GM12878 (cell line): ENCODE data around the gene RPIA. TPM values are rescaled to one million over a fixed set of nuclear protein-coding genes. Genes with fewer than 3 reads are reported as not detected.

ENCODE experiments used
- ATAC-seq: fragments of 200-7000 bp; cut with Tn5 transposase; 3 replicates; pipeline ENCODE4 v1.9.1; 2020; ENCODE audit warnings: mild to moderate bottlenecking, moderate library complexity
- BruUV-seq: library from RNA; stranded (reverse); fragments of 400-500 nt; replicated peaks from 2 replicates; lab custom pipeline; 2021; lab: Mats Ljungman, UMichigan
- CTCF ChIA-PET: fragments of 300-600 bp; sonication (Branson Sonifier 250); formaldehyde crosslinking; extraction: SDS; loops from one replicate; lab custom pipeline; 2021; ENCODE audit warnings: inconsistent platforms; lab: Yijun Ruan, JAX
- POLR2A ChIA-PET: fragments of 350-600 bp; formaldehyde crosslinking; extraction: SDS; loops from one replicate; lab custom pipeline; 2021; ENCODE audit warnings: inconsistent platforms; lab: Charles Lee
- RAD21 ChIA-PET: fragments of 300-600 bp; sonication (Branson Sonifier 250); formaldehyde crosslinking; loops from one replicate; lab custom pipeline; 2023; ENCODE audit warnings: antibody characterized with exemption; ENCODE audit not compliant: unreplicated experiment; lab: Charles Lee
- SMC1A ChIA-PET: fragments of 300-600 bp; sonication (Branson Sonifier 250); formaldehyde crosslinking; loops from one replicate; lab custom pipeline; 2023; ENCODE audit not compliant: unreplicated experiment, uncharacterized antibody; lab: Charles Lee
- DNase-seq: peaks from one replicate; pipeline ENCODE4 v3.0.0-alpha.2; 2011; ENCODE audit warnings: low read depth, low spot score
- FAIRE-seq: peaks from 3 replicates; lab custom pipeline; 2011; peaks lifted over from hg19 to GRCh38; lab: Jason Lieb, UNC
- H2AFZ ChIP-seq: 2 replicates; pipeline ENCODE4 v1.6.0; 2011; ENCODE audit warnings: low read depth, low read length, control low read depth; ENCODE audit not compliant: control insufficient read depth
- H3K27ac ChIP-seq: 2 replicates; pipeline ENCODE4 v1.5.1; 2011; ENCODE audit warnings: control low read depth; ENCODE audit not compliant: control insufficient read depth, insufficient read depth
- H3K27me3 ChIP-seq, 2 experiments: replicated peaks in 1 of 2; 2 replicates each; pipeline versions ENCODE4 v1.6.0 to v1.6.1; 2011; ENCODE audit warnings: low read length in 1 of 2; ENCODE audit not compliant: control insufficient read depth in 2 of 2, insufficient read depth in 2 of 2
- H3K36me3 ChIP-seq, 2 experiments: 2 replicates each; pipeline ENCODE4 v1.5.1; 2011; ENCODE audit warnings: low read length in 1 of 2; ENCODE audit not compliant: control insufficient read depth in 2 of 2, insufficient read depth in 2 of 2
- H3K4me1 ChIP-seq: 2 replicates; pipeline ENCODE4 v1.6.1; 2011; ENCODE audit warnings: mild to moderate bottlenecking, low read length, moderate library complexity, mixed read lengths; ENCODE audit not compliant: control insufficient read depth, insufficient read depth
- H3K4me2 ChIP-seq: 2 replicates; pipeline ENCODE4 v1.6.0; 2011; ENCODE audit warnings: control low read depth; ENCODE audit not compliant: control insufficient read depth, insufficient read depth
- H3K4me3 ChIP-seq: fragments of 200-600 bp; sonication (generic); 2 replicates; pipeline ENCODE4 v1.5.1; 2016
- H3K79me2 ChIP-seq: 2 replicates; pipeline ENCODE4 v1.6.0; 2011; ENCODE audit warnings: low read length; ENCODE audit not compliant: control insufficient read depth, insufficient read depth
- H3K9ac ChIP-seq: 2 replicates; pipeline ENCODE4 v1.8.0; 2011; ENCODE audit warnings: low read length, control low read depth, mixed read lengths; ENCODE audit not compliant: control insufficient read depth, insufficient read depth
- H3K9me3 ChIP-seq: replicated peaks from 3 replicates; pipeline ENCODE4 v1.5.1; 2011; ENCODE audit warnings: mild to moderate bottlenecking, low read length; ENCODE audit not compliant: control insufficient read depth, insufficient read depth
- H4K20me1 ChIP-seq: 2 replicates; pipeline ENCODE4 v1.6.0; 2011; ENCODE audit not compliant: control insufficient read depth, insufficient read depth
- BHLHE40 ChIP-seq, 2 experiments: fragments of 450-650 bp in 1 of 2; IDR thresholded peaks; 2 replicates each; pipeline ENCODE4 v1.6.1; 2011 to 2017; ENCODE audit warnings: low read depth in 2 of 2, borderline replicate concordance in 1 of 2, improper control_type of control experiment in 1 of 2, low read length in 1 of 2, mild to moderate bottlenecking in 1 of 2
- CBX5 ChIP-seq: sonication (generic); IDR thresholded peaks from 2 replicates; pipeline ENCODE4 v1.6.1; 2016; ENCODE audit warnings: low read depth, moderate library complexity, mild to moderate bottlenecking, inconsistent platforms
- CHD2 ChIP-seq: IDR thresholded peaks from 2 replicates; pipeline ENCODE4 v1.6.1; 2011; ENCODE audit warnings: low read depth, low read length, improper control_type of control experiment, borderline replicate concordance
- FOXK2 ChIP-seq: fragments of 450-650 bp; IDR thresholded peaks from 2 replicates; pipeline ENCODE4 v1.6.1; 2017; ENCODE audit warnings: mild to moderate bottlenecking, moderate library complexity
- MAX ChIP-seq: IDR thresholded peaks from 2 replicates; pipeline ENCODE4 v1.6.1; 2012; ENCODE audit warnings: low read depth, low read length, improper control_type of control experiment
- MLLT1 ChIP-seq: fragments of 450-650 bp; IDR thresholded peaks from 2 replicates; pipeline ENCODE4 v1.6.1; 2016; ENCODE audit warnings: mild to moderate bottlenecking
- USF2 ChIP-seq: IDR thresholded peaks from 2 replicates; pipeline ENCODE4 v1.6.1; 2011; ENCODE audit warnings: low read depth, low read length, improper control_type of control experiment, borderline replicate concordance
- WGBS: methylation state at CpG from one replicate; pipeline ENCODE4 v1.1.6; 2016; ENCODE audit warnings: low lambda C conversion rate; ENCODE audit not compliant: insufficient replicate concordance, insufficient coverage; ENCODE audit errors: missing lambda C conversion rate; 5-methylcytosine and 5-hydroxymethylcytosine counted together
- in situ Hi-C: fragments of 300-500 bp; cut with MboI; formaldehyde crosslinking; loops from 9 replicates; pipeline ENCODE4 v1.14.3; 2018; ENCODE audit warnings: mixed read lengths
- intact Hi-C: fragments of 100-400 bp; cut with micrococcal nuclease; formaldehyde crosslinking; loops from one replicate; pipeline ENCODE4 v1.14.2; 2022; ENCODE audit not compliant: unreplicated experiment
- polyA plus RNA-seq, 11 experiments: library from polyadenylated mRNA; depleted of rRNA in 4 of 11; unstranded in 6 of 11; stranded (reverse) in 5 of 11; fragments of >200 nt; fragmentation: Nextera tagmentation in 4 of 11; fragmentation: Illumina TruSeq in 1 of 11; extraction: Ambion mirVana in 4 of 11; extraction: Trizol in 1 of 11; gene quantifications; 1 replicate in 1 of 11; 2 replicates in 10 of 11; pipeline versions ENCODE4 v1.2.1 to v1.2.3, GENCODE V29; 2011 to 2016; ENCODE audit warnings: inconsistent platforms in 2 of 11, missing spikeins in 2 of 11, low read depth in 1 of 11
- total RNA-seq, 4 experiments: library from RNA; depleted of rRNA in 3 of 4; stranded (reverse); fragments of >200 nt in 3 of 4; fragmentation: Illumina TruSeq in 1 of 4; extraction: Trizol in 1 of 4; gene quantifications; 2 replicates each; pipeline versions ENCODE4 v1.2.1 to v1.2.3, GENCODE V29; 2013 to 2021
- TF ChIP-seq, protein P1 (sequence below): IDR thresholded peaks from 2 replicates; pipeline ENCODE4 v1.6.1; 2011; ENCODE audit warnings: borderline replicate concordance, low read depth, mild to moderate bottlenecking, moderate library complexity, mixed read lengths, low read length; ENCODE audit not compliant: insufficient read depth; ENCODE audit errors: extremely low read length

RPIA gene
- total and polyA plus RNA-seq, 10 of the 15 experiments (the other 5 are each of a cell fraction or from before 2014, with no cell fraction given), result 7.1 to 58.1 (median 41.6) TPM

DNA sequence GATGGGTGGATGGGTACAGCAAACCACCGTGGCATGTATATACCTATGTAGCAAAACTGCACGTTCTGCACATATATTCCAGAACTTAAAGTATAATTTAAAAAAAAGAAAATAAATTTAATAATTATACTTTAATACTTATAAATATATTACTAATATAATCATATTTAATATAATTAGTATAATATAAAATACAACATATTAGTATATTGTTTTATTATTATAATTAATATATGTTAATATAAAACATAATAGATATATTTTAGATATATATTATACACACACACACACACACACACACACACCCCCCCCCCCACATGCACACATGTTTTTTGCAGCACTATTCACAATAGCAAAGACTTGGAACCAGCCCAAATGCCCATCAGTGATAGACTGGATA is 29.8 kb downstream of the RPIA start:
- 100% methylated on average over 2 of the region's 2 CpGs for WGBS
- no peaks in the 10 kb centered on the region for H3K27me3 ChIP-seq
- no peak for FAIRE-seq
- no peak for TF ChIP-seq BHLHE40 (IDR thresholded peaks at IDR 0.05; ENCODE audit: borderline replicate concordance in 1 of 2, low read depth in 2 of 2, low read length in 1 of 2)
- no peak for TF ChIP-seq FOXK2
- no peak for TF ChIP-seq MLLT1
- TF ChIP-seq, all 136 proteins: peak for 0
- Histone ChIP-seq H2AFZ (no peak overlapping the region), H4K20me1 (no peaks in the 10 kb centered on the region), H3K9me3 (no peaks in the 10 kb centered on the region; the same call in 1 of the 3 replicates), H3K4me3 (no peak overlapping the region), H3K79me2 (no peaks in the 10 kb centered on the region), H3K36me3 (peaks cover 0 to 3% of the 10 kb centered on the region in 2 experiments; a peak in 1 of 4 replicates), H3K4me1 (no peaks in the 10 kb centered on the region), H3K27ac (no peak overlapping the region), H3K9ac (no peak overlapping the region), H3K4me2 (no peak overlapping the region)
- SMC1A ChIA-PET, result no interaction called here
- BruUV-seq, result no TSS peak
- no peak for DNase-seq
- no peak for ATAC-seq
- RAD21 ChIA-PET, result no interaction called here
- CTCF ChIA-PET, result no interaction called here
- POLR2A ChIA-PET, result no interaction called here
- in situ Hi-C loops, result no loop called here
- intact Hi-C loops, result no loop called here

GRCh38 chr2:88724643-88725332 is 33.3 kb downstream of the RPIA start:
- no peak overlapping the region for H3K9ac ChIP-seq
- no peak overlapping the region for H3K27ac ChIP-seq
- no peaks in the 10 kb centered on the region for H3K27me3 ChIP-seq
- ChIA-PET POLR2A (interaction anchor here (0.7 kb wide), 1 partner anchor 9 kb away, joined by 3 read pairs; no protein-coding TSS in a partner anchor), CTCF (no interaction called here), SMC1A (interaction anchor here (1.1 to 1.4 kb wide), 2 partner anchors 10 to 32 kb away, joined by 4 read pairs; no protein-coding TSS in a partner anchor), RAD21 (no interaction called here)
- H3K79me2 ChIP-seq, result no peaks in the 10 kb centered on the region
- H2AFZ ChIP-seq, result no peak overlapping the region
- intact Hi-C loops (no loop called here), in situ Hi-C loops (loop anchor here (25.0 kb wide), 1 partner anchor 438 kb away; no protein-coding TSS in a partner anchor)
- H3K4me3 ChIP-seq, result no peak overlapping the region
- BruUV-seq, result no TSS peak
- H3K4me1 ChIP-seq, result no peaks in the 10 kb centered on the region
- ATAC-seq, result no peak
- no peak overlapping the region for H3K4me2 ChIP-seq
- no peaks in the 10 kb centered on the region for H4K20me1 ChIP-seq
- FAIRE-seq, result no peak
- H3K9me3 ChIP-seq, result no peaks in the 10 kb centered on the region; the same call in 2 of the 3 replicates
- no peak for DNase-seq
- H3K36me3 ChIP-seq, result no peaks in the 10 kb centered on the region
- 100% methylated on average over 4 of the region's 4 CpGs for WGBS
- TF ChIP-seq, protein P1, sequence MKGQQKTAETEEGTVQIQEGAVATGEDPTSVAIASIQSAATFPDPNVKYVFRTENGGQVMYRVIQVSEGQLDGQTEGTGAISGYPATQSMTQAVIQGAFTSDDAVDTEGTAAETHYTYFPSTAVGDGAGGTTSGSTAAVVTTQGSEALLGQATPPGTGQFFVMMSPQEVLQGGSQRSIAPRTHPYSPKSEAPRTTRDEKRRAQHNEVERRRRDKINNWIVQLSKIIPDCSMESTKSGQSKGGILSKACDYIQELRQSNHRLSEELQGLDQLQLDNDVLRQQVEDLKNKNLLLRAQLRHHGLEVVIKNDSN, result no peak
- no peak for TF ChIP-seq USF2
- TF ChIP-seq CHD2, result no peak
- TF ChIP-seq MAX, result no peak
- no peak for TF ChIP-seq CBX5
